ENCODE measurements around the gene AVPR2.

Gene AVPR2

DNA sequence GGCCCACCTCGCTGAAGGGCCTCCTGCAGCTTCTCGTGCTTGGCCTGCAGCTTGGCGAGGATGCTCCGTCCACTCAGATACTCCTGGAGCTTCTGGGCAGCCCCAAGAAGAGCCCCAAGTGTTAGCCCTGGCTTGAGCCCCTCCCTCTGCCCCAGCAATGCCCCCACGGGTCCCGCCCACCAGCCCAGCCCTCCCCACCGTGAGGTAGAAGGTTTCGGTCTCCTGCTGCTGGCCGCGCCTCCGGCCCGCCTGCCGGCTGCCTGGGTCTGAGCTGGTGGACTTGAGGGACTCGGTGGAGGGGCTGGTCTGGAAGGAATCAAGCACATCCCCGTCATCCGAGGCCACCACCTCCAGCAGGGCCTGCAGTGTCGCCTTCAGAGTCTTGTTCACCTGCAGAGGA is 8.7 kb downstream of the AVPR2 start:
- no peak overlapping the region for H3K4me3 ChIP-seq (ENCODE audit: low read depth, low read length)
- TF ChIP-seq CTCF (IDR thresholded peaks at IDR 0.05; ENCODE audit: borderline replicate concordance, insufficient read depth, low read depth, low read length), result no peak

- TF ChIP-seq CTCF (IDR thresholded peaks at IDR 0.05; ENCODE audit: borderline replicate concordance, insufficient read depth, low read depth, low read length), result no peak
- no peak overlapping the region for H3K4me3 ChIP-seq (ENCODE audit: low read depth, low read length)
Observed at GRCh38 chrX:153913701-153914100, 9.2 kb downstream of the AVPR2 start.

DNA sequence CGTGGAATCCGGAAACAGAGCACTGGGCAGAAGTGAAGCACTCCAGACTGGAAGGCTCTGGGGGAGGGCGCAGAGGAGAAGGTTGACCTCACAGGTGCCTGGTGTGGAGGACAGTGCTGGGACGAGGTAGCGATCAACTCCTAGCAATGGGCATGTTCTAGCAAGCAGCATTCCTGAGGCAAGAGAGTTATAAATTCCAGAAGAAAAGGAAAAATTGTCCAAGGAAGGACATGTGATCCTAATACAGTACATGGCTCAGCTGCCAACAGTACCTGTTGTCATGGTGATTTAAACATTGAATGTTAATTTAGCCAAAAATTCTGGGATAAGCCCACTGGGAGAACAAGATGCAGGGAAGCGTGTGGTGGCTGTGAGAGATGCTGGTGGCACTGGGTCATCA is 13.4 kb downstream of the AVPR2 start:
- H3K4me3 ChIP-seq (ENCODE audit: low read depth, low read length), result no peak overlapping the region
- no peak for TF ChIP-seq CTCF (IDR thresholded peaks at IDR 0.05; ENCODE audit: borderline replicate concordance, insufficient read depth, low read depth, low read length)

DNA sequence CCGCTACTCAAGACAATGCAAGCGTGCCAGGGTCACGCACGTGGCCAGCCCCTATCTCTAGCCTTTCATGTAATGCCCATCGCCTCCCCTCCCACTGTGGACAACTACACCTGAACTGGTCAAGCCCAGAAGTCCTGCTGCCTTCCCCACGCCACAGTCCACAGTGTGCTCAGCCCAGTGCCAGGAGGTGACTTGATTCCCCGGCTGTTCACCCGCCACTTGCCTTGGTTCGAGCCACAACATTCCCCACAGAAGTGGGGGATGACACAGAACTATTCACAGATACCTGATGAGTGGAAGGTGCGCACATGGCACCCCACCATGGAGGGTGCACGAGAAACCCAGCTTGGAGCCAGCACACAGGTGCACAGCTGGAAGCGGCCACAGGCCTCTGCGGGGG is 14.8 kb downstream of the AVPR2 start:
- H3K4me3 ChIP-seq (ENCODE audit: low read depth, low read length), result no peak overlapping the region
- TF ChIP-seq CTCF (IDR thresholded peaks at IDR 0.05; ENCODE audit: borderline replicate concordance, insufficient read depth, low read depth, low read length), result no peak

- TF ChIP-seq CTCF (IDR thresholded peaks at IDR 0.05; ENCODE audit: borderline replicate concordance, insufficient read depth, low read depth, low read length), result no peak
- no peak overlapping the region for H3K4me3 ChIP-seq (ENCODE audit: low read depth, low read length)
Observed at GRCh38 chrX:153920546-153920945, 16.1 kb downstream of the AVPR2 start.

GRCh38 chrX:153921070-153921469 is 16.6 kb downstream of the AVPR2 start:
- TF ChIP-seq CTCF (IDR thresholded peaks at IDR 0.05; ENCODE audit: borderline replicate concordance, insufficient read depth, low read depth, low read length), result no peak
- no peak overlapping the region for H3K4me3 ChIP-seq (ENCODE audit: low read depth, low read length)

DNA sequence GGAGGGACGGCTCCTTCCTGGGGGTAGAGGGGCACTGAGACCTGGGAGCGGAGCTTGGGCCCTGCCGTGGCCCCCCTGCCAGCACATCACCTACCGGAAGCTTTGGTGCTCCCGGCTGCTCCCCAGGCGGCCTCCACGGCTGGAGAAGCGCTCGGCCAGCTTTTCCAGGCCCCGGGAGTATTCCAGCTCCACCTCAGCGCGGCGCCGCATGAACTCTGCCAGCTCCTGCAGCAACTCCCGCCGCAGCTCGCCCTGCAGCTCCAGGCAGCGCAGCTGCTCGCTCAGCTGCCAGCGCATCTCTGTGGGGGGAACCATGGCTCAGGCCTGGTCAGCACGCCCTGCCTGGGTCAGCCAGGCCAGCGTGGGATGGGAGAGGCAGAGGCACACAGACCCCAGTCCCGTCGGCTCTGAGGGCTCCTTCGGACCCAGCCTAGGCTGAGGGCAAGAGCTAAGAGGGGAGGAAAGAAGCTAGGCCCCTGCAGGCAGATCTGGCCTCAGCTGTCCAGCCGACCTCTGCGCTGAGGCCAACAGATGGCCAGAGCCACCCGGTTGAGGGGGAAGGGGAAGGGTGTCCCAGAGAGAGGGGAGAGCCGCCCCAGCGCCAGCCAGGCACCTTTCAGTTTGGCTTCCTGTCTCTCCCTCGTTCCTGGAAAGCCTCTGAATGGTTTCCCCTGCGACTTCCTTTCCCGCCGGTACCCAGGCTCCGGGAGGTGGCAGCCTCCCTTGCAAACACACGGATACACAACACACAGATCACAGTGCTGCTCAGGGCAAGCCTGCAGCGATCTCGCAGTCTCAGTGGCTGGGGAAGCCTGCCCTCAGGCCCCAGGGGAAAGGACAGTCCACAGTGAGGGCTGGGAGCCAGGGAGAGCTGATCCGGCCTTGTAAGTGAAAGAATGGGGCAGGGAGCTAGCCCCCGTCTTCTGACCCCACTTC is 17.3 kb downstream of the AVPR2 start:
- no peak for TF ChIP-seq CTCF (IDR thresholded peaks at IDR 0.05; ENCODE audit: borderline replicate concordance, insufficient read depth, low read depth, low read length)
- no peak overlapping the region for H3K4me3 ChIP-seq (ENCODE audit: low read depth, low read length)

All from GM12875 (cell line).